OCI-LY7 (cell line): Measurements from ENCODE around the gene NKAIN2. TPM values are rescaled to one million over a fixed set of nuclear protein-coding genes. Genes with fewer than 3 reads are reported as not detected.

ENCODE experiments used
- BruUV-seq: library from RNA; stranded (reverse); fragments of 400-500 nt; replicated peaks from 2 replicates; lab custom pipeline; 2021; lab: Mats Ljungman, UMichigan
- CTCF ChIA-PET: fragments of 300-600 bp; sonication (Branson Sonifier 250); formaldehyde crosslinking; loops from one replicate; lab custom pipeline; 2022; ENCODE audit warnings: antibody characterized with exemption; ENCODE audit not compliant: unreplicated experiment; lab: Charles Lee
- POLR2A ChIA-PET: fragments of 300-600 bp; sonication (Branson Sonifier 250); formaldehyde crosslinking; loops from one replicate; lab custom pipeline; 2022; ENCODE audit warnings: antibody characterized with exemption; lab: Charles Lee
- DNase-seq: peaks from one replicate; pipeline ENCODE4 v3.0.0-alpha.2; 2015; ENCODE audit warnings: low spot score
- H2AFZ ChIP-seq: fragments of 200-600 bp; sonication (generic), shearing (Covaris generic); 2 replicates; pipeline ENCODE4 v1.6.1; 2014; ENCODE audit warnings: mild to moderate bottlenecking, antibody characterized with exemption, low read length, moderate library complexity
- H3K27ac ChIP-seq: fragments of 200-600 bp; sonication (generic); 2 replicates; pipeline ENCODE4 v1.5.1; 2014; ENCODE audit warnings: mixed run types, low read depth, mild to moderate bottlenecking, moderate library complexity, low read length, inconsistent platforms; ENCODE audit not compliant: poor library complexity, severe bottlenecking
- H3K36me3 ChIP-seq: fragments of 200-600 bp; sonication (generic); 2 replicates; pipeline ENCODE4 v1.6.1; 2014; ENCODE audit warnings: mild to moderate bottlenecking, antibody characterized with exemption, low read length, moderate library complexity, mixed read lengths; ENCODE audit not compliant: insufficient read depth
- H3K4me1 ChIP-seq: fragments of 200-600 bp; sonication (generic); 2 replicates; pipeline ENCODE4 v1.5.1; 2014; ENCODE audit warnings: mild to moderate bottlenecking, low read length; ENCODE audit not compliant: insufficient read depth, poor library complexity, severe bottlenecking
- H3K4me2 ChIP-seq: fragments of 200-600 bp; sonication (generic); 2 replicates; pipeline ENCODE4 v1.6.1; 2014; ENCODE audit warnings: mild to moderate bottlenecking, low read length
- H3K4me3 ChIP-seq: fragments of 200-600 bp; sonication (generic); 2 replicates; pipeline ENCODE4 v1.5.1; 2014; ENCODE audit warnings: mild to moderate bottlenecking, low read depth, low read length; ENCODE audit not compliant: poor library complexity, severe bottlenecking
- H3K79me2 ChIP-seq: fragments of 200-600 bp; sonication (generic); 2 replicates; pipeline ENCODE4 v1.6.1; 2016; ENCODE audit warnings: low read depth, mild to moderate bottlenecking, low read length, moderate library complexity, mixed read lengths; ENCODE audit not compliant: insufficient read depth
- H3K9me2 ChIP-seq: fragments of 200-600 bp; sonication (generic); 2 replicates; pipeline ENCODE4 v1.6.1; 2016; ENCODE audit warnings: mild to moderate bottlenecking, low read length, mixed read lengths; ENCODE audit not compliant: insufficient read depth
- H3K9me3 ChIP-seq: fragments of 200-600 bp; sonication (generic); 2 replicates; pipeline ENCODE4 v1.6.1; 2014; ENCODE audit warnings: mild to moderate bottlenecking, mixed run types, low read length, mixed read lengths
- H4K20me1 ChIP-seq: fragments of 200-600 bp; sonication (generic); 2 replicates; pipeline ENCODE4 v1.6.1; 2014; ENCODE audit warnings: mild to moderate bottlenecking, antibody characterized with exemption, low read length, moderate library complexity, mixed read lengths; ENCODE audit not compliant: insufficient read depth
- CTCF ChIP-seq: fragments of 200-600 bp; sonication (generic); conservative IDR thresholded peaks from 2 replicates; pipeline ENCODE4 v1.5.1; 2014; ENCODE audit warnings: mild to moderate bottlenecking, antibody characterized with exemption, low read length, moderate library complexity, mixed read lengths
- EZH2phosphoT487 ChIP-seq: fragments of 200-600 bp; sonication (generic); IDR thresholded peaks from 2 replicates; pipeline ENCODE4 v1.6.1; 2018; ENCODE audit warnings: low read depth, borderline replicate concordance, mild to moderate bottlenecking, mixed run types, antibody characterized with exemption, low read length, moderate library complexity, mixed read lengths
- intact Hi-C: fragments of 100-400 bp; cut with micrococcal nuclease; formaldehyde crosslinking; loops from one replicate; pipeline ENCODE4 v1.10.0; 2022; ENCODE audit not compliant: unreplicated experiment
- total RNA-seq, 2 experiments: library from RNA; depleted of rRNA in 1 of 2; stranded (reverse); fragments of >200 nt in 1 of 2; shearing (Covaris generic) in 1 of 2; gene quantifications; 2 replicates each; pipeline ENCODE4 v1.2.3, GENCODE V29; 2014 to 2022

The NKAIN2 gene
- total RNA-seq, 2 experiments from 2014 or later, result not detected

DNA sequence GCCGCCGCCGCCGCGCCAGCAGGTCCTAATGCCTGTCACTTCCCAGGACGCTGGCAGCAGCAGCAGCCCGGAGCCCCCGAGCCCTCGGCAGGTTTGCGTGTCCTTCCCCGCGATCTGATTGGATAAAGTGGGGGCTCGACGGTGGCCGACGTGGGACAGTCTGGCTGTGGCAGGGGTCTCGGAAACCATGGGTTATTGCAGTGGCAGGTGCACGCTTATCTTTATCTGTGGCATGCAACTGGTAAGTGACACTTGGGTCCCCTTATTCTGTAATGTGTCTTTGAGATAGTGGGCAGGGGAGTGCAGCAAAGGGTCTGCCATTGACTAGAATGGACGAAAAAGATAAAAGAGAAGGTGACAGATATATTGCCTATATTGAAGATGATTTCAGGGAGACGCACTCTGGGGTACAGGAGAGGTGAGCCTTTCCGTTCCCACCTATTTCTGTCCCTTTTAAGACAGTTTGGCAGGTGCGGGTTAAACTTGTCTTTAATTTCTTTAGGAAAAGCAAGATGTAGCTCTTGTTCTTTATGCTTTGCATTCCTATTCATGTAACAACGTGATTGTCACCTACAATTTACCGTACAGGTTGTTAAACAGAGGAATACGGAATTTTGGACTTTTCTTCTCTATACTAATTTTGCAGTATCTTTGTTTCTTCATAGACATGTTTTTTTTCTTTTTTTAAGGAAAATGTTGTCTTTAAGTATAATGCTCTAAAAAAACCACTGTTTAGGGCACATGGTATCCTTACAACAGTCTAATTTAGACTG, 535 bp downstream of the NKAIN2 start:
- Histone ChIP-seq H3K4me3 (no peak overlapping the region), H3K36me3 (no peaks in the 10 kb centered on the region), H2AFZ (no peak overlapping the region), H3K27ac (no peak overlapping the region), H3K9me3 (no peaks in the 10 kb centered on the region), H3K79me2 (no peaks in the 10 kb centered on the region), H3K4me2 (no peak overlapping the region), H3K9me2 (no peaks in the 10 kb centered on the region), H4K20me1 (no peaks in the 10 kb centered on the region), H3K4me1 (no peaks in the 10 kb centered on the region)
- intact Hi-C loops, result loop anchor here (5.0 to 10.0 kb wide), 2 partner anchors 1048 to 1311 kb away; no protein-coding TSS in a partner anchor
- no TSS peak for BruUV-seq
- DNase-seq, result no peak
- CTCF ChIA-PET, result no interaction called here
- no peak for TF ChIP-seq CTCF
- TF ChIP-seq EZH2phosphoT487, result no peak
- POLR2A ChIA-PET, result no interaction called here

GRCh38 chr6:123804787-123805540, 1.3 kb downstream of the NKAIN2 start:
- Histone ChIP-seq H3K36me3 (no peaks in the 10 kb centered on the region), H3K9me3 (no peaks in the 10 kb centered on the region), H4K20me1 (no peaks in the 10 kb centered on the region), H3K4me1 (no peaks in the 10 kb centered on the region), H3K79me2 (no peaks in the 10 kb centered on the region), H3K4me3 (no peak overlapping the region), H3K4me2 (no peak overlapping the region), H3K27ac (no peak overlapping the region), H2AFZ (no peak overlapping the region), H3K9me2 (no peaks in the 10 kb centered on the region)
- CTCF ChIA-PET, result no interaction called here
- BruUV-seq, result no TSS peak
- intact Hi-C loops, result loop anchor here (5.0 to 10.0 kb wide), 2 partner anchors 1047 to 1310 kb away; no protein-coding TSS in a partner anchor
- TF ChIP-seq EZH2phosphoT487 (no peak), CTCF (no peak)
- POLR2A ChIA-PET, result interaction anchor here (1.1 kb wide), 1 partner anchor 429 kb away, joined by 3 read pairs; no protein-coding TSS in a partner anchor
- DNase-seq, result no peak
